Femur (tissue), 1 donor: ENCODE results near the gene GRIK2.
"Not testable (repeated sequence)": the region's sequence is repeated elsewhere in the genome, so short reads cannot be mapped to it uniquely, and the experiment has no call there.

ENCODE experiments used
- DNase-seq: peaks from one replicate; pipeline ENCODE4 v3.0.0-alpha.2; 2017

The GRIK2 gene

GRCh38 chr6:101393251-101393828, at the start of gene GRIK2:
GRIK2 (plus strand) TSS chr6:101393708.
- DNase-seq = peak; percentile 55

DNA sequence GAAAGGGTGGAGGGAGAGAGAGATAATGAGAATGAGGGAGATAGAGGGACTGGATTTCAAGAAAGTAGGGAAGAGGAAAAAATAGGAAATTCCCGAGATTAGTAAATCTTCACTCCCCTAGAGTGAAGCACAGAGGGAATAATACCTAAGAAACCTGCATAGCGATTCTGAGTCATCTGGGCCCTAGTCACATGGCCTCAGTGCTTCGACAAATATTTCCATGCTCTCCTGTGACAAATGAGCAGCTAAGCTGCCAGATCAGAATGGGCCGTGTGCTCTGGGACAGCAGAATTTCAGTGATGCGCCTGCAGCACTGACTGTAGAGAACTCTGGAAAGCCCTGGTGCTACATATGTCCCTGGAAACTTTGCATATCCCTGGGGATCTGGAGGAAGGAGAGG, 48.6 kb upstream of the GRIK2 start:
- no peak for DNase-seq

DNA sequence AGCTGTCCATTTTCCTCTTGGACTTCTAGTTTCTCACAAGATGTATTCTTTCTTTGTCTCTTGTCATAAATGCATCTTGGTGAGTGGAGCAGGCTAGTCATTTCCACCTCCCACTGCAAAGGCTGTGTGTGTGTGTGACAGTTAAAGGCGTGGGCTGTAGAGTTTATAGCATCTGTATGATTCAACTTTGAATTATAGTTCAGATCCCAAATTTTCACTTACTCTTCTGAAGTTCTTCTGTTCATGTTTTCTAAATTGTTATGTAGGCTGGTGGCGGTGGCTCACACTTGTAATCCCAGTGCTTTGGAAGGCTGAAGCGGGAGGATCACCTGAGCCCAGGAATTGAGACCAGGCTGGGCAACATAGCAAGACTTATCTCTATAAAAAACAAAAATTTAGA, 44.7 kb upstream of the GRIK2 start:
- DNase-seq = no peak

DNA sequence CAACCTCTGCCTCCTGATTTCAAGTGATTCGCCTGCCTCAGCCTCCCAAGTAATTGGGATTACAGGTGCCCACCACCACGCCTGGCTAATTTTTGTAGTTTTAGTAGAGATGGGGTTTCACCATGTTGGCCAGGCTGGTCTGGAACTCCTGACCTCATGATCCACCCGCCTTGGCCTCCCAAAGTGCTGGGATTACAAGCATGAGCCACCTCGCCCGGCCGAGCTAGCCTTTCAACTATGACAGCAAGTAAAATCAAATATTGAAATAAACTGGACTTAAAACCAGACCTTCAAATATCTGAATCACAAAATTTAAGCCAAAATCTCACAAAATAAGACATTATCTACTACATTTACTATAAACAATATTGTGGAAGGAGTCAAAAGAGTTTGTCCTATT, 42.9 kb upstream of the GRIK2 start:
- not testable (repeated sequence) for DNase-seq

DNA sequence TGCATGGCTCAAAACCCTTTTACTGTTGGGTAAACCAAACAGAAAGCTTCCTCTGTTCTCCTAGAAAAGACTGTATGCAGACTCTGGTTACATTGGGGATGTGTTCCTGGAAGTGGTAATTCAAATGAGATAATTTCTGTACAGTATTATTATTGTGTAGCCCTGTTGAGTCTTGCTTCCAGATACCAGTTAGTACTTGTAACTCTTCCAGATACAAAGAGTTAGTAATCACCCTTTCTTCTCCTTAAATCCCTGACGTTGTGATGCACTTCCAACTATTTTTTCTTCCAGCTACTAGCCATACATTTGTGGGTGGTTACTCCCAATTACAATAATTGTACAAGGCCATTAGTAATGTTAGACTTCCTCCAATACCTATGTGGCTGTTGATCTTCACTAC, 42.3 kb upstream of the GRIK2 start:
- no peak for DNase-seq

DNA sequence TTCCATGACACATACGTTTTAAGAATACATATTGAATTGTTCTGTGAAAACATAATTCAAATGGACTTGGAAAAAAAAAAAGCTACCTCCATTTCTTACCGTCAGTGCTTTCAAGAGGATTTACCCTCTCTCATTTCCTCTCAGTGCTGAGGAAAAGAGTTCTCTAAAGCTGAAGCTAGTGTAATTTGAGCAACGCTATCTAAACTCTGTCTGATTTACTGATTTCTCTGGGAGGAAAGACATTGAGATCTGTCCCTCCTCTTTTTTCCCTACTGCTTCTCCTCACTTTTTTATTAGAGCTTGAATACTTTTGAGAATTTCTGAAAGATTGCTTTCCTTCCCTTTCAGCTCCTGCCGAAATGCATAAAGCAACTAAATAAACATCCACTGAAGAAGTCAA, 41.2 kb upstream of the GRIK2 start:
- no peak for DNase-seq

DNA sequence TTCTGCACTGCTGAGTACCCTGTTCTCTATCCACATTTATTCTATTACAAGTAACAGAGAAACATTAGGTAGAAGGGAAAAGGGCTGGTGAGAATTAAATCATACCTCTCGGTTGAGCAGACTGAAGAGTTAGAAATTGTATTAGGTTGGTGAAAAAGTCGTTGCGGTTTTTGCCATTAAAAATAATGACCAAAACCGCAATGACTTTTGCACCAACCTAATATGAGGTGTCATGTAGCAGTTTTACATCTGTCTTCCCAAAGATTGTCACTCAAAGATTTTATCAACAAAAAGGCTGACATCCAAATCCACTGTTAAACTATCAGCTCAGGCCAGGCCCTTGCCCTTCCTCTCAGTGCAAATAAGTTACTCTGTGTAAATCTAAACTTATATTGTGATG, 28.3 kb upstream of the GRIK2 start:
- DNase-seq = no peak

DNA sequence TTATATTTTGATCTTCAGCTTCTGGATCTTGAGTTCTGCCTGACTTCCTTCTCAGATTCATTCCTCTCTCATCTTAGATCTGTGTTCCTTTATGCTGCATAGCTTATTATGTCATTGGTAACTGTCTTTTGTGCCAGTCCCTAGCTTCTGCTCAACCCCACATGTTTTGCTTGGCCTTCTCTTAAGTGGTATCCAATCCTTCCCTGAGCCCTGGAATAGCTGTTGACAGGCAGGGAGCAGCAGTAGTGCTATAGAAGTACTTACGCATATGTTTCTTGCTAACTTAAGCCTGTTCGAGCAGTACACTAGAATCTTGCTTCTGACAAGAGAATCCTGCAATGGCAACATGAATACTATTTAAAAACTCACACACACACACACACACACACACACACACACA, 13.6 kb upstream of the GRIK2 start:
- no peak for DNase-seq

GRCh38 chr6:101380897-101381630, 12.4 kb upstream of the GRIK2 start:
- no peak for DNase-seq

GRCh38 chr6:101383747-101384146, 9.8 kb upstream of the GRIK2 start:
- DNase-seq = not testable (repeated sequence)

DNA sequence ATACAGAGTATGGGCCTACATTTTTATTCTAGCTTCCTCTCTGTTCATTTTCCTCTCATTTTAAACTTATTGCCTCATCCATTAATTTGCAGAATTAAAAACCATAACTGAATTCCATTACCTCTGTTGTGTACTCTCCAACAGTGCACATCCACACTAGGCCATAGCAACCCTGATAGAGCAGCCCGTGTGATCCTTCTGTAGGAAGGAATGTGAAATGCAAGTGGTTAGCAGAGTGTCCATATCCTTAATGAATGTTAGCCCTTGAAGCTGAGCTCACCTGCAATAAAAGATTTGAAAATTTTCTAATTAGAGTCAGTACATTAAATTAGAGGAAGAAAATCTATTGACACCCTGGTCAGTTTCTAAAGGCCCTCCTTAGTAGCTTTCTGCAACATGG, 6.5 kb upstream of the GRIK2 start:
- DNase-seq = no peak

DNA sequence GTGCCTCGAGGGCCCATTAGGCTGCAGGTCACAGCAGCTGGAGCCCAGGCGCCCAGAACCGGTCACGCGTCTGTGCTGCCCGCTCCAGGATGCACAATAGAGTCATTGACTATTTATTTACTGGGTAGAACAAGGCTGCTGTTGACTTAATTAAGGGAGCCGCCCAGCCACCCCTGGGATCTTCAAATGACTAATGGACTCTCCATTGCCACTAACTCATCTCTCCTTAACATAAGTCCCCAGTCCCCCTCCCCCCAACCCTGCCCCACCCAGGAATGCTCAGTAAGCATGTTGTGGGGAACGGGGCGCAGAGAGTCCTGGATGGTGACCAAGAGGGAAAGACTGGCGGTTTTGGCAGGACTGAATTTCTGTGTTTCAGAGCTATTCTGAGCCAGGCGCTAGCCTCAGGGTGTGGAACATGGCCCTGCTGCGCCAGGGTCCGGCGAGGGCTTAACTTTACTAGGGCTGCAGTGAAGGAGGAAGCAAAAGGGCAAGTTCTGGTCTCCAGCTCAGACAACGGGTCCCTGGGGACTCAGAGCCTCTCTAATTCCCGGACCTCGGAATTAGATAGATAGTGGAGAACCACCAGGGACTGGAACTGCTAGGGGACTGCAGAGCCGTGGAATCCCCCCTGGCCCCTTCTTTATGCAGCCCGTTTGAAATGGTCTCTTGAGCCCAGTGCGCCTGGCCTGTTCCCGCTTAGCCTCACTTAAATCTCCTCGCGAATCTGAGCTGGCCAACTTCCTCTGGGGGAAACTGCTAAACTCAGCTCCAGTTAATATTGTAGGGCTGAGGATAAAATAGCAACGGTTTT, 1.5 kb upstream of the GRIK2 start:
- DNase-seq = peak; percentile 42

DNA sequence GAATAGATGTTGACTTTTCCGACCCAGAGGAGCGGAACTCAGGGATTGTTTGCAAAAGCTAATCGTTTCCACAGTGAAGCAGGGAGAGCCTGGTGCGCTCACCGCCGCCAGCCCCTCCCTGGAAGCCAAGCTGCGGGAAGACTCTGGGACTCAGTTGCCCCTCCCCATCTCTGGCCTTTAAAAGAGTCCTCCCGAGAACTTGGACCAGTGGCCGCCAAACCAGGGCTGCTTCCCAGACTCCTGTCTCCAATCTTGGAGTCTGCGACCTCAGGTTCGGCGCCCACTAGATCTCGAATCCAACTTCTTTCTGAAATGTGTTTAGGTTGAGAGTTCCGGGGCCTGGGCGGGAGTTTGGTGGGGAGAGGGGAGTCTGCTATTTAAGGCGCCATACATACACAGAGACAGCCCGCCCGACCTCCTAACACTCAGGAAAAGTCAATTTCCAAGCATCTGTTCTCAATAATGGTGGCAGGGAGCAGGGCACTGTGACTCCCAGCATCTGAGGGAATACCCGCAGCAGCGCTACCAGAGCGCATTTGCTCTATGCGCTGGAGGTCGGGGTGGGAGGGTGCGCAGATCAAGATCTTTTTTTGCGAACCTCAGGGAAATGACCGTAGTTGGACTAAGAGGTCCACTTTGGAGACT, 800 bp upstream of the GRIK2 start:
- DNase-seq = peak; percentile 30

DNA sequence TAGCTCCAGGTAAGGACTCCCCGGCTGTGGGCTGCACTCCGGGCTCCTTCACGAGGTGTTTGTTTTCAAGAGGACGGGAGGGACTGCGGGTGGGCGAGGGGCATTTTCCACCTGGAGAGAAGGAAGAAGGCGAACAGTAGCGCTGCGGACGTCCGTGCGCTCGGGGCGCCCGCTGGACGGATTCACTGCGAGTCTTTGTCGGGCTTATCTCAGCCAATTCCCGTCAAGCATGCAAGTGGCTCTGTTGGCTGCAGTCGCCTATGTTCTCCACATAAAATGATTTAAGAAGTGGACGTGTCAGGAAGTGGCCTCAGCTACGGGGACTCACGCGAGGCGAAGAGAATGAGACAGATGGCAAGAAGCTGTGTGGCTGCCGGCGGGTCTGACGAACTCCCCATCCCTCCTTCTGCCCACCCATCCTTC, 332 bp downstream of the GRIK2 start:
- peak; percentile 33 for DNase-seq

- DNase-seq = no peak
Measured at GRCh38 chr6:101394936-101395335, 1.4 kb downstream of the GRIK2 start.

DNA sequence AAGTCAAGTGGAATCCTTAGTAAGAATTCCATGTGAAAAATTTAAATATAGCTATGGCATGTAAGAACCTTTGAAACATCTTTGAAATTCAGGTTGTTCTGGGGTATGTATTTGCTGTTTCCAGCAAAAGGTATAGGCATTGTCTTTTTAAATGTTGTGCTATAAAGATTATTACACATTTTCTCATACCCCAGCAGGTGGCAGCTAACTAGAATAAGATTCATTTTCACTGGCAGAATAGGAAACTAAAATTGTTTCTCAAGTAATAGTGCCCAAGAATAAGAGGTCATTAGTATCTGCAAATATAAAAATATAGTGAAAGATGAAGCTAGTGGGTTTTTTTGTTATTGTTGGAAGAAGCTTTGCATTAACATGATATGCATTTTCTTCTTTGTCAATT, 1.8 kb downstream of the GRIK2 start:
- DNase-seq = no peak

DNA sequence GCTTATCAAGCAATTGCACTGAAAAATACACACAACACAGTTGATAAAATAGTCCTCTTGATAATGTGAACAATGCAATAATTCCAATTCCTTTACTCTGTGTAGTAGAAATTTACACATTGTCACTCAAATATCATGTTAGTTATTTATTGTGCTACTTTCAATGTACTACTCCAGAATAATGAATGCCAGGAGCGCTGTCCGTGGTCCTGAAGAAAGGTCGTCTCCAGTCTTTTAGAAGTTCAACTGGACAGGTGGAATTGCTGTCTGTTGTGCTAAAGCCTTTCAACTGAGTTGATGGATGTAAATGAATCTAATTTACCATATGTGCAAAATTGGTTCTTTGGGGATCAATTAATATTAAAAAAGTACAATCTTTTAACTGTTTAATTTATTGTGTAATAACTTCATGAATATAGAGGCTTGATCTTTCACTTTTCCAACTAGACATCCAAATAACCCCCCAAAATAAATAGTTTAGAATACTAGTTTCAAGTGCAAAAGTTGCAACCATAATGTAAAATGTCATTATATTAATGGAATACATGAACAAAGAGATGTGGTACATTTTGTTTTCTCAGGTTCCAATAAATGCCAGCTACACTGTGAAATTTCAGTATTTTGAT, 3.2 kb downstream of the GRIK2 start:
- DNase-seq = peak; percentile 79

- no peak for DNase-seq
Measured at GRCh38 chr6:101397199-101397598, 3.7 kb downstream of the GRIK2 start.

DNA sequence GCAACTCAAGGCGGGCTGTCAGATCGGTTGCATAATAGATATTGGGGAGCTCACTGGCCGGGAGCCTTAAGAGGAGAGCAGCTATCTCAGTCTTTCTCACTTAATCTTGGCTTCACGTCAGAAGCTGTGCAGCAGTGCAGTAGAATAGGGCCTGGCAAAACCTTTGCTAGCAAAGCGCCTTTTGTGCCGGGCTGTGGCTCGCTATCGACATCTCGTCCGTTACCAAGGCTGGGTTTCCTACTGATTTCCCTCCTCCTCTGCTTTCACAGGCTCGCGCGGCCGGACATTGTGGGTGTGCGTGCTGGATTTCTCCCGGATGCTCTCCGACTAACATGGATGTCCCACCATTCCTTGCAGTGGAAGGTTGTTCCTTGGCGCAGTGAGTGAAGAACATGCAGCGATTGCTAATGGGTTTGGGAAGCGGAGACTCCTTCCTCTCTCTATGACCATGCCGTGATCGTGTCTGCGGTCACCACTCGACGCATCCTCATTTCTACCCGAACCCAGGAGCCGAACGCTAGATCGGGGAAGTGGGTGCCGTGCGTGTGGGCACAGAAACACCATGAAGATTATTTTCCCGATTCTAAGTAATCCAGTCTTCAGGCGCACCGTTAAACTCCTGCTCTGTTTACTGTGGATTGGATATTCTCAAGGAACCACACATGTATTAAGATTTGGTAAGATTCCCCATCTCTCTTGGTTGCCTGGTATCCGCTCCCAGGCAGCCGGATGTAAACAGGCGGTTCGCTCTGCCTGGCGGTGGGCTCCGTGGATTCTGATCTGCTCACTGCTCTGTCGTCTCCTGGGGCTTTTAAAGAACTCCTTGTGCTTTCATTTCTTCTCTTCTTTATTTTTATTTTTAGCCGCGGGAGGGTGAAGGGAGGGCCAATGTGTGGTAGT, 5.5 kb downstream of the GRIK2 start:
- DNase-seq = no peak

DNA sequence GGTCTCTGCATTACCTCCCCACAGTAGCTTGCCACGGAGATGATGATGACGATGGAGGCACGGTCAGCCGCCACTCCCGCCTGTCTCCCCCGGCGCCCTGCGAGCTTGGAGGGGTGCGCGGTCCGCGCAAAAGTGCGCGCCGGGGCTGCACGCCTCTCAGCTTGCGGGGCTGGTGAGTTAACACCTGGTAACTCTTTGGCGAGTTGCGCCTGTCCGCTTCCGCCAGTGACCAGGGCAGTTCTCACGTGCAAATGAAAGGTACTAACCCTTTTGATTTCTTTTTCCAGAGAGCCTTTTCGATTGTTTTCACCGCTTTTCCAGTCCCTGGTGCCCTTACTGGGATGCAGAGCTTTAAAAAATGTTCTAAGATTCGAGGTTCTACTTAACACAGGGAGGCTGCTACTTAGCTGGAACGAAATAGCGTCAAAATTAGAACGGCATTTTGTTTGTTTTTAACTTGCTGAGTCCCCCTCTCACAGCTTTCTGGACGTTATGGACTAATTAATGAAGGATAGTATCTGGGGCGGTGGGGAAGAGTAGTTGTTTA, 6.2 kb downstream of the GRIK2 start:
- no peak for DNase-seq

DNA sequence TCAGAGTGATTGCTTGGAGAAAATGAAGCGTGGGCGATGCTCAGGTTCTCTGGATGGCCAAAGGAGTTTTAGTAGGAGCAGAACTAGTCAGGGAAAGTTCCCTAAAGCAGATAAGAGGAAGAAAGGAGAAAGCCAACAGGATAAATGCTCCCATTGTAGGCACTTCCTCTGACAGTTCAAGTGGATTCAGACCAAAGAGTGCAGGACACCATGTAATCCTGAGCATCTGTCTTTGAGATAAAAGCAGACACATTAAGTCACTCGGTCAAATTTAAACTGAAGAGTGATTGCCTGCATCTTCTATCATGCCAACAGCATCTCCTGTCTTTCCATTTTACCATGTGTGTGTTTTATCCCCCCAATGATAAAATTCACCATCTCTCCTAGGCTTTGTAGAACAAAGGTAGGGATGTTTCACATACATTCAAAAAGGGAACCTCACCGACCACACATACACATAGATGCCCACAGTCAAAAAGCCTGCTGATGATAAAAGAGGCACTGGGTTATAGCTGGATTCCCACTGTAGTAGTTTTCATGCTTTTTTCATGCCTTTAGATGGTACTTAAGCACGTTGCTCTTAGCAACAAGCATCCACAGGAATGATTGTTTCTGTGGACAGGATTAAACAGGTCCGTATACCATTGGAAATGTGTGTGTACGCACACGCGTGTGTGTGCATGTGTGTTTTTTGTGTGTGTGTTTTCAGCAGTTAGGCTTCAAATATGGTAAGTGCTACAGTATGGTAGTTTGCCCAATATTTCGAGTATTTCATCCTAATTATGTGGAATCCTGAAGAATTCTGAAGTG, 7.0 kb downstream of the GRIK2 start:
- DNase-seq = no peak
